WTC11 (cell line): ENCODE measurements around the gene ENC1. TPM values are rescaled to one million over a fixed set of nuclear protein-coding genes. Genes with fewer than 3 reads are reported as not detected.

Source experiments
- ATF2 ChIP-seq: sonication (generic); formaldehyde crosslinking; IDR thresholded peaks from 2 replicates; pipeline ENCODE4 v1.8.1; 2022; ENCODE audit warnings: low read depth, missing genetic modification reagents, borderline replicate concordance
- CDX4 ChIP-seq: fragments of 250-450 bp; sonication (Bioruptor Pico); IDR thresholded peaks from 2 replicates; pipeline ENCODE4 v1.9.0; 2021; ENCODE audit warnings: moderate library complexity, mild to moderate bottlenecking, inconsistent platforms, borderline replicate concordance
- CREM ChIP-seq: sonication (generic); formaldehyde crosslinking; IDR thresholded peaks from 2 replicates; pipeline ENCODE4 v1.8.1; 2022; ENCODE audit warnings: mild to moderate bottlenecking, missing genetic modification reagents, moderate library complexity
- ESRRA ChIP-seq: sonication (generic); formaldehyde crosslinking; IDR thresholded peaks from 2 replicates; pipeline ENCODE4 v1.8.1; 2022; ENCODE audit warnings: mild to moderate bottlenecking, missing genetic modification reagents, borderline replicate concordance
- IRF1 ChIP-seq: sonication (generic); formaldehyde crosslinking; IDR thresholded peaks from 2 replicates; pipeline ENCODE4 v1.8.0; 2023; ENCODE audit warnings: missing genetic modification reagents
- MXD4 ChIP-seq: fragments of 250-450 bp; sonication (Bioruptor Pico); IDR thresholded peaks from 2 replicates; pipeline ENCODE4 v1.8.0; 2021; ENCODE audit warnings: mild to moderate bottlenecking, moderate library complexity, borderline replicate concordance
- SMAD4 ChIP-seq: sonication (generic); formaldehyde crosslinking; IDR thresholded peaks from 2 replicates; pipeline ENCODE4 v1.8.0; 2022; ENCODE audit warnings: mild to moderate bottlenecking, missing genetic modification reagents
- TEAD1 ChIP-seq: sonication (generic); formaldehyde crosslinking; IDR thresholded peaks from 2 replicates; pipeline ENCODE4 v1.8.0; 2022; ENCODE audit warnings: mild to moderate bottlenecking, missing genetic modification reagents
- TP53 ChIP-seq: sonication (generic); formaldehyde crosslinking; IDR thresholded peaks from 2 replicates; pipeline ENCODE4 v1.8.1; 2023; ENCODE audit warnings: mild to moderate bottlenecking, missing genetic modification reagents
- ZNF121 ChIP-seq: sonication (generic); formaldehyde crosslinking; IDR thresholded peaks from 2 replicates; pipeline ENCODE4 v1.8.0; 2023; ENCODE audit warnings: missing genetic modification reagents
- ZNF281 ChIP-seq: sonication (generic); formaldehyde crosslinking; IDR thresholded peaks from 2 replicates; pipeline ENCODE4 v1.8.0; 2023; ENCODE audit warnings: mild to moderate bottlenecking, missing genetic modification reagents
- ZNF317 ChIP-seq: sonication (generic); formaldehyde crosslinking; IDR thresholded peaks from 2 replicates; pipeline ENCODE4 v1.8.1; 2023; ENCODE audit warnings: low read depth, mild to moderate bottlenecking, moderate library complexity, missing genetic modification reagents, borderline replicate concordance
- ZNF425 ChIP-seq: fragments of 250-450 bp; sonication (Bioruptor Pico); conservative IDR thresholded peaks from 2 replicates; pipeline ENCODE4 v1.9.0; 2021; ENCODE audit warnings: mild to moderate bottlenecking
- ZSCAN18 ChIP-seq: fragments of 250-450 bp; sonication (Bioruptor Pico); IDR thresholded peaks from 2 replicates; pipeline ENCODE4 v2.1.2; 2022; ENCODE audit warnings: mild to moderate bottlenecking, moderate library complexity
- total RNA-seq: library from RNA; stranded (reverse); gene quantifications from 3 replicates; pipeline ENCODE4 v1.2.3, GENCODE V29; 2021
- TF ChIP-seq, protein P1 (sequence below): fragments of 250-450 bp; sonication (Bioruptor Pico); IDR thresholded peaks from 2 replicates; pipeline ENCODE4 v1.9.0; 2021; ENCODE audit warnings: mild to moderate bottlenecking, borderline replicate concordance
- TF ChIP-seq, protein P2 (sequence below): fragments of 250-450 bp; sonication (Bioruptor Pico); IDR thresholded peaks from 2 replicates; pipeline ENCODE4 v1.9.0; 2021; ENCODE audit warnings: mild to moderate bottlenecking
- TF ChIP-seq, protein P3 (sequence below): sonication (generic); formaldehyde crosslinking; IDR thresholded peaks from 2 replicates; pipeline ENCODE4 v1.8.0; 2023; ENCODE audit warnings: missing genetic modification reagents, mild to moderate bottlenecking, borderline replicate concordance

ENC1 gene
- total RNA-seq, 1 experiment from 2014 or later = 18.3 TPM

DNA sequence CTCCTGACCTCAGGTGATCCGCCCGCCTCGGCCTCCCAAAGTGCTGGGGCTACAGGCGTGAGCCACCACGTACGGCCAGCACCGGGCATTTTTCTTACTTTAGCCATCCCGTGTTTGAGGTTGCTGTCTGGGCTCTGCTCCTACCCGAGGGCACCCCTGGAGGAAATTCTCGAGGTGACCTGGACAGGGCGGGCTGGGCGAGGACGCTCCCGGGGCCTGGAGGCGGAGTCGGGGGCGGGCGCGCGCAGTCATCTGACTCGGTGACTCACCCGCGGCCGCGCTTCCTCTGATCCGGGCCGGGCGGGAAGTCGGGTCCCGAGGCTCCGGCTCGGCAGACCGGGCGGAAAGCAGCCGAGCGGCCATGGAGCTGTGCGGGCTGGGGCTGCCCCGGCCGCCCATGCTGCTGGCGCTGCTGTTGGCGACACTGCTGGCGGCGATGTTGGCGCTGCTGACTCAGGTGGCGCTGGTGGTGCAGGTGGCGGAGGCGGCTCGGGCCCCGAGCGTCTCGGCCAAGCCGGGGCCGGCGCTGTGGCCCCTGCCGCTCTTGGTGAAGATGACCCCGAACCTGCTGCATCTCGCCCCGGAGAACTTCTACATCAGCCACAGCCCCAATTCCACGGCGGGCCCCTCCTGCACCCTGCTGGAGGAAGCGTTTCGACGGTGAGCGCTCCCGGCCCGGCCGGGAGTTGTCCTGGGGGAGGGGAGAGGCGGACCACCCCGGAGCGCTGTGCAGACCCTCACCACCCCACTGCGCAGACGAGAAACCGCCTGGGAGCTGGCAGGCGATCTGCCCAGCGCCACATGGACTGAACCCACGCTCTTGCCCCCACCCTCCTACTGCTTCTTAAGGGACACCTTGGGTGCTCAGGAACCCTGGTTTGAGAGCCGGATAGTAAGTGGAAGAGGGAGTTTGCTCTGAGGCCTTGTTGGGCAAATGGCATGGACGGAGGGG, 44.6 kb upstream of the ENC1 start, which contains the start of gene HEXB (continued):
- no peak for TF ChIP-seq ZNF425
- no peak for TF ChIP-seq SMAD4
- peak; percentile 56; the same call in 1 of the 2 replicates for TF ChIP-seq ZNF281 (CRISPR knock-in tag)
- no peak for TF ChIP-seq ATF2
- no peak for TF ChIP-seq ZNF317 (CRISPR knock-in tag)
- no peak for TF ChIP-seq IRF1 (CRISPR knock-in tag)
- no peak for TF ChIP-seq CDX4
- TF ChIP-seq MXD4 (CRISPR knock-in tag) = no peak
- 0 out of 2 replicates have a peak, but pooled peaks have one; percentile 29 for TF ChIP-seq ESRRA (CRISPR knock-in tag)
- TF ChIP-seq, protein P1, sequence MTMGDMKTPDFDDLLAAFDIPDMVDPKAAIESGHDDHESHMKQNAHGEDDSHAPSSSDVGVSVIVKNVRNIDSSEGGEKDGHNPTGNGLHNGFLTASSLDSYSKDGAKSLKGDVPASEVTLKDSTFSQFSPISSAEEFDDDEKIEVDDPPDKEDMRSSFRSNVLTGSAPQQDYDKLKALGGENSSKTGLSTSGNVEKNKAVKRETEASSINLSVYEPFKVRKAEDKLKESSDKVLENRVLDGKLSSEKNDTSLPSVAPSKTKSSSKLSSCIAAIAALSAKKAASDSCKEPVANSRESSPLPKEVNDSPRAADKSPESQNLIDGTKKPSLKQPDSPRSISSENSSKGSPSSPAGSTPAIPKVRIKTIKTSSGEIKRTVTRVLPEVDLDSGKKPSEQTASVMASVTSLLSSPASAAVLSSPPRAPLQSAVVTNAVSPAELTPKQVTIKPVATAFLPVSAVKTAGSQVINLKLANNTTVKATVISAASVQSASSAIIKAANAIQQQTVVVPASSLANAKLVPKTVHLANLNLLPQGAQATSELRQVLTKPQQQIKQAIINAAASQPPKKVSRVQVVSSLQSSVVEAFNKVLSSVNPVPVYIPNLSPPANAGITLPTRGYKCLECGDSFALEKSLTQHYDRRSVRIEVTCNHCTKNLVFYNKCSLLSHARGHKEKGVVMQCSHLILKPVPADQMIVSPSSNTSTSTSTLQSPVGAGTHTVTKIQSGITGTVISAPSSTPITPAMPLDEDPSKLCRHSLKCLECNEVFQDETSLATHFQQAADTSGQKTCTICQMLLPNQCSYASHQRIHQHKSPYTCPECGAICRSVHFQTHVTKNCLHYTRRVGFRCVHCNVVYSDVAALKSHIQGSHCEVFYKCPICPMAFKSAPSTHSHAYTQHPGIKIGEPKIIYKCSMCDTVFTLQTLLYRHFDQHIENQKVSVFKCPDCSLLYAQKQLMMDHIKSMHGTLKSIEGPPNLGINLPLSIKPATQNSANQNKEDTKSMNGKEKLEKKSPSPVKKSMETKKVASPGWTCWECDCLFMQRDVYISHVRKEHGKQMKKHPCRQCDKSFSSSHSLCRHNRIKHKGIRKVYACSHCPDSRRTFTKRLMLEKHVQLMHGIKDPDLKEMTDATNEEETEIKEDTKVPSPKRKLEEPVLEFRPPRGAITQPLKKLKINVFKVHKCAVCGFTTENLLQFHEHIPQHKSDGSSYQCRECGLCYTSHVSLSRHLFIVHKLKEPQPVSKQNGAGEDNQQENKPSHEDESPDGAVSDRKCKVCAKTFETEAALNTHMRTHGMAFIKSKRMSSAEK = no peak
- TF ChIP-seq ZSCAN18 (CRISPR knock-in tag) = 0 out of 2 replicates have a peak, but pooled peaks have one; percentile 31
- peak; percentile 80; the same call in 1 of the 2 replicates for TF ChIP-seq TP53 (CRISPR knock-in tag)
- TF ChIP-seq TEAD1 (CRISPR knock-in tag) = 0 out of 2 replicates have a peak, but pooled peaks have one; percentile 25
- TF ChIP-seq, protein P2, sequence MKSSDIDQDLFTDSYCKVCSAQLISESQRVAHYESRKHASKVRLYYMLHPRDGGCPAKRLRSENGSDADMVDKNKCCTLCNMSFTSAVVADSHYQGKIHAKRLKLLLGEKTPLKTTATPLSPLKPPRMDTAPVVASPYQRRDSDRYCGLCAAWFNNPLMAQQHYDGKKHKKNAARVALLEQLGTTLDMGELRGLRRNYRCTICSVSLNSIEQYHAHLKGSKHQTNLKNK = no peak
- TF ChIP-seq, protein P3, sequence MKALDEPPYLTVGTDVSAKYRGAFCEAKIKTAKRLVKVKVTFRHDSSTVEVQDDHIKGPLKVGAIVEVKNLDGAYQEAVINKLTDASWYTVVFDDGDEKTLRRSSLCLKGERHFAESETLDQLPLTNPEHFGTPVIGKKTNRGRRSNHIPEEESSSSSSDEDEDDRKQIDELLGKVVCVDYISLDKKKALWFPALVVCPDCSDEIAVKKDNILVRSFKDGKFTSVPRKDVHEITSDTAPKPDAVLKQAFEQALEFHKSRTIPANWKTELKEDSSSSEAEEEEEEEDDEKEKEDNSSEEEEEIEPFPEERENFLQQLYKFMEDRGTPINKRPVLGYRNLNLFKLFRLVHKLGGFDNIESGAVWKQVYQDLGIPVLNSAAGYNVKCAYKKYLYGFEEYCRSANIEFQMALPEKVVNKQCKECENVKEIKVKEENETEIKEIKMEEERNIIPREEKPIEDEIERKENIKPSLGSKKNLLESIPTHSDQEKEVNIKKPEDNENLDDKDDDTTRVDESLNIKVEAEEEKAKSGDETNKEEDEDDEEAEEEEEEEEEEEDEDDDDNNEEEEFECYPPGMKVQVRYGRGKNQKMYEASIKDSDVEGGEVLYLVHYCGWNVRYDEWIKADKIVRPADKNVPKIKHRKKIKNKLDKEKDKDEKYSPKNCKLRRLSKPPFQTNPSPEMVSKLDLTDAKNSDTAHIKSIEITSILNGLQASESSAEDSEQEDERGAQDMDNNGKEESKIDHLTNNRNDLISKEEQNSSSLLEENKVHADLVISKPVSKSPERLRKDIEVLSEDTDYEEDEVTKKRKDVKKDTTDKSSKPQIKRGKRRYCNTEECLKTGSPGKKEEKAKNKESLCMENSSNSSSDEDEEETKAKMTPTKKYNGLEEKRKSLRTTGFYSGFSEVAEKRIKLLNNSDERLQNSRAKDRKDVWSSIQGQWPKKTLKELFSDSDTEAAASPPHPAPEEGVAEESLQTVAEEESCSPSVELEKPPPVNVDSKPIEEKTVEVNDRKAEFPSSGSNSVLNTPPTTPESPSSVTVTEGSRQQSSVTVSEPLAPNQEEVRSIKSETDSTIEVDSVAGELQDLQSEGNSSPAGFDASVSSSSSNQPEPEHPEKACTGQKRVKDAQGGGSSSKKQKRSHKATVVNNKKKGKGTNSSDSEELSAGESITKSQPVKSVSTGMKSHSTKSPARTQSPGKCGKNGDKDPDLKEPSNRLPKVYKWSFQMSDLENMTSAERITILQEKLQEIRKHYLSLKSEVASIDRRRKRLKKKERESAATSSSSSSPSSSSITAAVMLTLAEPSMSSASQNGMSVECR (CRISPR knock-in tag) = 0 out of 2 replicates have a peak, but pooled peaks have one; percentile 85
- TF ChIP-seq ZNF121 (CRISPR knock-in tag) = no peak
- TF ChIP-seq CREM = peak; percentile 58; the same call in 1 of the 2 replicates
